Activated CD8-positive, alpha-beta memory T cell treated with anti-CD3 and anti-CD28 coated beads for 48 hours (primary cell): ENCODE data around the gene CDYL2.
"Not testable (repeated sequence)": the region's sequence is repeated elsewhere in the genome, so short reads cannot be mapped to it uniquely, and the experiment has no call there.

Experiments
- DNase-seq, 3 experiments: peaks; one replicate each; pipeline ENCODE4 v3.0.0-alpha.2; 2020; ENCODE audit warnings: low read depth in 2 of 3, low spot score in 2 of 3

CDYL2 gene

GRCh38 chr16:80671281-80671849 is 133.0 kb downstream of the CDYL2 start:
- DNase-seq = no peak

- DNase-seq = no peak
Observed at GRCh38 chr16:80670170-80670865, 134.1 kb downstream of the CDYL2 start.

GRCh38 chr16:80669673-80670072 is 134.7 kb downstream of the CDYL2 start:
- no peak for DNase-seq

GRCh38 chr16:80667925-80668324 is 136.5 kb downstream of the CDYL2 start:
- DNase-seq = no peak

- no peak for DNase-seq
Observed at GRCh38 chr16:80667251-80667560, 137.2 kb downstream of the CDYL2 start.

- no peak for DNase-seq
Observed at GRCh38 chr16:80666378-80667250, 137.8 kb downstream of the CDYL2 start.

- no peak for DNase-seq
Observed at GRCh38 chr16:80665356-80665755, 139.0 kb downstream of the CDYL2 start.

- DNase-seq = no peak
Observed at GRCh38 chr16:80664786-80665185, 139.6 kb downstream of the CDYL2 start.

GRCh38 chr16:80664226-80664625 is 140.2 kb downstream of the CDYL2 start:
- DNase-seq = no peak

GRCh38 chr16:80663078-80663477 is 141.3 kb downstream of the CDYL2 start:
- no peak for DNase-seq

GRCh38 chr16:80659865-80660264 is 144.5 kb downstream of the CDYL2 start:
- no peak for DNase-seq

GRCh38 chr16:80656711-80657150 is 147.7 kb downstream of the CDYL2 start:
- no peak for DNase-seq

GRCh38 chr16:80656161-80656560 is 148.2 kb downstream of the CDYL2 start:
- DNase-seq = no peak

- no peak for DNase-seq
Observed at GRCh38 chr16:80655751-80656150, 148.6 kb downstream of the CDYL2 start.

- DNase-seq = no peak
Observed at GRCh38 chr16:80654094-80654862, 150.1 kb downstream of the CDYL2 start.

GRCh38 chr16:80652441-80652840 is 152.0 kb downstream of the CDYL2 start:
- DNase-seq = no peak

- DNase-seq = not testable (repeated sequence)
Observed at GRCh38 chr16:80650281-80650680, 154.1 kb downstream of the CDYL2 start.

- no peak for DNase-seq
Observed at GRCh38 chr16:80640316-80640715, 164.1 kb downstream of the CDYL2 start.

- DNase-seq = no peak
Observed at GRCh38 chr16:80639636-80640035, 164.8 kb downstream of the CDYL2 start.

GRCh38 chr16:80637621-80638020 is 166.8 kb downstream of the CDYL2 start:
- no peak for DNase-seq

GRCh38 chr16:80631581-80631980 is 172.8 kb downstream of the CDYL2 start:
- DNase-seq = no peak
